GM21423 (cell line): Measurements from ENCODE around the gene CUX1.
"Not testable (repeated sequence)": the region's sequence is repeated elsewhere in the genome, so short reads cannot be mapped to it uniquely, and the experiment has no call there.

Experiments
- ATAC-seq: cut with Tn5 transposase; IDR thresholded peaks from one replicate; pipeline ENCODE4 v1.9.1; 2021; ENCODE audit warnings: mild to moderate bottlenecking, moderate library complexity; ENCODE audit not compliant: unreplicated experiment

Gene CUX1

DNA sequence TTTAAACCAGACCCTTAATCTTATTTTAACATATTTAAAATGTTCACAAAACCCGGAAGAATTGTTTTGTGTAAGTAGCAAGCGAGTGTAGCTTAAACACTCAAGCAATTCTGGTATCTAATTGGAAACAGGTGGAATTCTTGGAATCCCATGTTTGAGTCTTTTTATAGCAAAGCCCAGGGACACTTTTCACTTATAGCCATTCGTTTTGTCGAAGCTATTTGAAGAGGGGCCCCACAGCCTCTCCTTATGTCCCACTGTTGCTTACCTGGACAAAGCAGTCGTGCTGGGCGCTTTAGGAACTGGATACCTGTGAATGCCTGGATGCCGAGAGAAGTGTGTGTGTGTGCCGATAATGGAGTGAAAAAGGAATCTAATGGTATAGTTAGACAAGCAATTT is 3.3 kb downstream of the CUX1 start:
- ATAC-seq = no peak

DNA sequence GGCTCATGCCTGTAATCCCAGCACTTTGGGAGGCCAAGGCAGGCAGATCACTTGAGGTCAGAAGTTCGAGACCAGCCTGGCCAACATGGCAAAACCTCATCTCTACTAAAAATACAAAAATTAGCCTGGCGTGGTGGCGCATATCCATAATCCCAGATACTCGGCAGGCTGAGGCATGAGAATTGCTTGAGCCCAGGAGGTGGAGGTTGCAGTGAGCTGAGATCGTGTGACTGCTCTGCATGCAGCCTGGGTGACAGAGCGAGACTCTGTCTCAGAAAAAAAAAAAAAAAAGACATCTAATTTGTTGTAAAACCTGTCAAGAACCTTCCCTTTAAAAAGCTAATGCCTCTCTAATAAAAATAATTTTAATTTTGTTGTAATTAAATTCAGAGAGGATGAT is 5.2 kb downstream of the CUX1 start:
- not testable (repeated sequence) for ATAC-seq

DNA sequence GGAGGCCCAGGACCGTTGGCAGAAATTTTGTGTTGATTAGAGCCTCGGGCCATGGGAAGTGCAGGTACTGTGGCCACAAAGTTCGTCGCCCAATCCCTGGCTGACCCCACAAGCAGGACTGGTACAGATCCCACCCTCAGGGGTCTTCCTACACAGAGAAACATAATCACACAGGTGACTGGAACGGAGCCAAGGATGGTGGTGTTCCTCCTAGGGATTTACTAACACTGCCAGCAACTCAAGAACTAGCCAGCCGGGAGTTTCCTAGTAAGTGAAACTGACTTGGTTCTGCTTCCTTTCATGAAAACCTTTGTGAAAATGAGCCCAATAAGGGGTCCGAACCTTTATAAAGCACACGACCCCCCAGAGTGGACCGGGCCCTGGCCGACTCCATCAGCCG is 5.7 kb downstream of the CUX1 start:
- no peak for ATAC-seq

DNA sequence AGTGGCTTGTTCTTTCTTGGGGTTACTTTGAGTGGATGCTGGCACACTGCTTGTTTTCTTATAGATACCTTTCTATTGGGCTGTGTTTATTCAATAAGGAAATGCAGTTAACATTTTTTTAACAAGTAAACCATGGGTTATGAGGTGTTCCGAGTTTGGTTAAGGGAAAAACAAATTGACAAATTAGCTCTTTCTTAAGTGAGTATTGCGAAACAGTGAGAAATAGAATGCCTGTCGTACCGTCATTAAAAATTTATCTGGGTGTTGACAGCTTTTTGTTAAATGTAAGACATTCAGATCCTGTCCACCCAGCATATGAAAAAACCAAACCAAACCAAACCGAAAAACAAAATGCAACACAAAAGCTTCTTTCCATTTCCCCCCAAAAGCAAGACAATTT is 6.2 kb downstream of the CUX1 start:
- ATAC-seq = no peak

DNA sequence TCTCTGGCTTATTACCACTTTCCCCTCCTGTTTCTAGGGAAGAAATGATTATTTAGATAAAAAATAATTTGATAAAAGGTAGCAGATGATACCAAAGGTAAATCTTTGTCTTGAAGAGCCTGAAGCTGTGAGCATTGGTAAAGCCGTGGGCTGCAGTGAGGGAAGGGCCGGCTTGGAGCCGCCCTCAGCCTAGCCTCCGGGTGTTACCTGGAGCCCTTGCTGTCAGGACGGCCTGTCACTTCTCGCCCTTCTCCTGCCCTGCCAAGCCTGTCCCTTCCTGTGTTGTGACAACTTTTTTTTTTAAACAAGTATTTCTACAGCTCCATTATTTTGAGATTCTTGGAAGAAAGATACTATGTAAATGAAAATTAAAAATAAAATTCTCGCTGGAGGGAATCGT is 7.0 kb downstream of the CUX1 start:
- ATAC-seq = no peak

DNA sequence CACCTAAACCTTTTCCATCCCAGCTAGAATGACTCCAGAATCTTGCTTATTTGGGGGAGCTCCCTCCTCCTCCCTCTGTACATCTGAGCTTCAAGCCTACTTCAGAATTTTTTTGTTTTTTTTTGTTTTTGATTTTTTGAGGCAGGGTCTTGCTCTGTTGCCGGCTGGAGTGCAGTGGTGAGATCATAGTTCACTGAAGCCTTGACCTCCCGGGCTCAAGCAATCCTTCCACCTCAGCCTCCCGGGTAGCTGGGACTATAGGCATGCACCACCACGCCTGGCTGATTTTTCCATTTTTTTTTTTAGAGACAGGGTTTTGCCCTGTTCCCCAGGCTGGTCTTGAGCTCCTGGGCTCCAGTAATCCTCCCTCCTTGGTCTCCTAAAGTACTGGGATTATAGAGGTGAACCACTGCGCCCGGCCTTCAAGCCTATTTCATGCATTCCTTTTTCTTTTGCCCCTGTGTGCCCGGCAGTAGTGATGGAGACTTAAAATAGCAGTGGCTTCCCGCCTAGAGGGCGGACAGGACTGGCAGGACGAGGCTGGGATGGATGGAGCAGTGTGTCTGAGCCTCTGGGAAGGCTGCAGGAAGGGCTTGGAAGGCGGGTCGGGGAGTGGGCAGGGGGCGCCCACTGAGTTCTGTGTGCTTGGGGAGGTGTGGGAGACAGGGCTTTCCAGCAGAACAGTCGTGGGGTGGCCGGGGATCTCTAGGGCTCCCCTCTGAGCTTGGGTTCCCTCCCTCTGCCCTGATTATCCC is 8.8 kb downstream of the CUX1 start:
- no peak for ATAC-seq

DNA sequence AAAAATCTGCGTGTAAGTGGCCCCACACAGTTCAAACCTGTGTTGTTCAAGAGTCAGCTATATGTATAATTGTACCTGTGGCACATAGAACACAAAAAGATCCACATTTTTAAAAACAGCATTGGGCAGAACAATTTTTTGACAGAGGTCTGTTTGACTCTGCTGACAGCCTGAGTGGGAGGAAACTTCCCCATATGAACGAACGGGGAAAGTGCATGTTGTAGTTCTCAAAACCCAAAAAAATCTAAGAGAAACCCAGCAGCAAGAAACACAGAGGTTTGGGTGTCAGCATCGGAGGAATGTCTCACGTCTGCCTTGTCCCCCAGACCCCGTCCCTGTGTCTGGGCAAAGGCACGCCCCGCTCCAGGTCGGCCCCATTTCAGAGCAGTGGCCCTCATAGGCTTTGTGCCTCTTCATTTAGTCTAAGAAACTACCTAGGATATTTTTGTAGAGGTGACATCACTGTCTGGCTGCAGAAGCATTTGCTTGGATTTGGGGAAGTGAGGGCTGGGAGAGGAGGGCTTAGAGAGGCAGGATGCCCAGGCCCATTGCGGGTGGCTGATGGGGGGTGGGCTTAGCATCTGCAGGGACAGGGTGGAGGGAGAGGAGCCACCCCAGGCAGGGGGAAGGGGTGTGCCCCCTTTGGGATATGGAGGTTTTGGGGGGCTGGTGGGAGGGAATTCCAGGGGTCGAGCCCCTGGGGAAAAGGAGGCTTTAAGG is 11.0 kb downstream of the CUX1 start:
- ATAC-seq = no peak

DNA sequence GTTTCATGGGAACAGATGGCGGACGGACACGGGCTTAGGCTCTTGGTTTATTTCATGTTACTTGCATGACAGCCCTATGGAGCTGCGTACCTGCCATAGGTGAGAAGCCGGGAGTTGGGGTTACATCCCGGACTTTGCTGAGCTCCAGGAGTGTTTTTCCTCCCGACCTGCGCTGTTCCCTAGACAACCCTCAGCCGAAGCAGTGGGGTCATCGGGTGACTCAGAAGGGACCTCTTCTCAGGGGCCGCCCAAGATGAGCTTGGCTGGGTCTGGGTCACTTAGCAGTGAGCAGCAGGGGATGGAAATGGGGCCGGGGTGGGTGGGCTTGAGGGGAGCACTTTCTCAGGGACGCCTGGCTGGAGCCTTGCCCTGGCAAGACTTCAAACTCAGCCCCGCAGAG is 11.9 kb downstream of the CUX1 start:
- ATAC-seq = no peak

DNA sequence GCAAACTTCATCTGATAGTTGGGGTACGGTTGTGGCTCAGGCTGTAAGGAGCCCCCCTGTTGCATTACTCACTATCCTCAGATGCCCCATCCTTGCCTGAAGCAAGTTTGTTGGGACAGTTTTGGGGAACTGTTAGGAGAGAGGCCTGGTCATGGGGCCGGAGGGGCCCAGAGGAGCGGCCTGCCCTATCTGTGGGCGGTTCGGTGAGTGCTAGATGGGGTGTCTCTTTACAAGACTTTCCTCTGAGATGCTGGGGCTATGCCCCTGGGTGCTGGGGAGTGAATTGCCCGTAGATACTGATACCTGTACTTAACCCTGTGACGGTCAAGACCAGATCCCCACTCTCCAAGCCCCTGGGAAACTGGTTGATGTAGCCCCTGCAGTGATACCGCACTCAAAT is 12.4 kb downstream of the CUX1 start:
- ATAC-seq = no peak

DNA sequence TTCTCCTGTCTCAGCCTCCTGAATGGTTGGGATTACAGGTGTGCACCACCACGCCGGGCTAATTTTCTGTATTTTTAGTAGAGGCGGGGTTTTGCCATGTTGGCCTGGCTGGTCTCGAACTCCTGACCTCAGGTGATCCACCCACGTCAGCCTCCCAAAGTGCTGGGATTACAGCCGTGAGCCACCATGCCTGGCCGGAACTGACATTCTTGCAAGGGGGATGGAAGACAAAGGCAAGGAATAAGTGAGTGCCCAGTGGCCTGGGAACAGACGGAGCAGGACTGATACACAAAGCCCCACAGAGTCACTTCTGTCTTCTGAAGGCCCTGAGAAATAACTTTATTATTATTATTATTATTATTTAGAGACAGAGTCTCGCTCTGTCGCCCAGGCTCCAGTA is 14.0 kb downstream of the CUX1 start:
- ATAC-seq = not testable (repeated sequence)

DNA sequence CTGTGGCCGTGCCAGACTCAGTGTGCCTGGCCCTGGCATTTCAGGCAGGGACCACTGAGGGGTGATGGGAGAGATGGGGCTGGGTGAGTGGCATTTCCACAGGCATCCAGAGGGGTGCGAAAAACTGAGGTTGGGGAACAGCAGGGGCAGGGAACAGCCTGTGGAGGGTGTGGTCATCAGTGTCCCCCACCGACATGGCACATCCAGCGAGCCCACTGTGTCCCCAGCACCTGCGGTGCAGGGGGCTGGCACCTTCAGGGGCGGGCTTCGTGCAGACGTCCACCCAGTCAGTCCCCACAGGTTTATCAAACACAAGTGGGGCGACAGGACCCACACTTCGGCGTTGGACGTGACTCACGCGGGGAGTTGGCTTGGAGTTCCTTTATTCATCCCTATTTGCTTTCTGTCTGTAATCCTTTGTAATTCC is 14.8 kb downstream of the CUX1 start:
- ATAC-seq = no peak

DNA sequence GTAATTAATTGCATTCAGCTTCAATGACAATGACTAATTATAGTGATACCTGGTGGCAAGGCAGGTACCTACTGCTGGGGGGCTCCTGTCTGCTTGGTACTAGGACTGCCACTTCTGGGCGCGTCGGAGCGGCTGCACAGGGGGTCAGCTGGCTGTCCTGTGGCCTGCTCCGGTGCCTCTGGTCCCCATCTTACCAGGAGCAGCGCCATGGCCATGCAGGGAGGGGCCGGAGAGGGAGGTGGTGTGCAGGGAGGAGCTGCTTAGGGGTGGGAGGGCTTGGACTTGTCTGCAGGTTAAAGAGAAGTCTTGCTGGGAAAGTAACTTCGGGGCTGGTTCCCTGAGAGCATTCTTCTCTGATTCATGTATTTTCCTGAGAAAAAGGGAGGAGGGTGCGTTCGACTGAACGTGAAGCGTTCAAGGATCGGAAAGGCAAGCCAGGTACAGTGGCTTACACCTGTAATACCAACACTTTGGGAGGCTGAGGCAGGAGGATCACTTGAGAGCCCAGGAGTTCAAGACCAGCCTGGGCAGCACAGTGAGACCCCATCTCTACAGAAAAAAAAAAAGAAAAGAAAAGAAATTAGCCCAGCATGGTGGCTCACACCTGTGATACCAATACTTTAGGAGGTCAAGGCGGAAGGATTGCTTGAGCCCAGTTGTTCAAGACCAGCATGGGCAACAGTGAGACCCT is 15.4 kb downstream of the CUX1 start:
- no peak for ATAC-seq

DNA sequence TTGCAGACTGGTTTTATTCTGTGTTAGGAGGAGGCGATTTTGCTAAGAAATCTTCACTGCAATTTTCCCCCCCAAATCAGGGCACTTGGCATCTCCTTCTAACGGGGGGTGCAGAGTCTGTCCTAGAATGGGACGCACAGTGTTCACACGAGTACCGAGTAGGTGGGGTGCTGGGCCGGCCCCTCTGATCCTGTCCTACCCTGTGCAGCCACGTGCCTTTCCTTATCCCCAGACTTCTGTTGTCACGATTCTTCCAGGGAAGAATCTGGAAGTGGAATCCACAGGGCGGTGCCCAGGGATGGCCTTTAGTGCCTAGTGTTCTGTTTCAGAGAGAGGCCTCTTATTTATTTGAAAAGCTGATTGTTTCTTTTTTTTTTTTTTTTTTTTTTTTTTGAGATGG is 16.4 kb downstream of the CUX1 start:
- ATAC-seq = no peak

DNA sequence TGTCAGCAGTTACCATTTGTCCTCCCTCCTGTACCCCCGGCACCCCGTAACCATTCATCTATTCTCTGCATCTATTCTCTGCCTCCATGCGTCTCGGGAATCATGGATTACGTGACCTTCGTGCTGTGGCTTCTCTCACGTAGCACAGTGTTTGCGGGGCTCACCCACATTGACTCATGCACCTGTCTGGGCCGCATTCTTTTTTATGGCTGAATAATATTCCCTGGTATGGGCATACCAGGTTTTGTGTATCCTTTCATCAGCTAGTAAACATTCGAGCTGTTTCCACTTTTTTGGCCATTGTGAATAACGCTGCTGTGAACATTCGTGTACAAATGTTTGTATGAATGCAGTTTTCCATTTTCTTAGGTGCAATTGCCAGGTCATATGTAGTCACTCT is 17.7 kb downstream of the CUX1 start:
- no peak for ATAC-seq

DNA sequence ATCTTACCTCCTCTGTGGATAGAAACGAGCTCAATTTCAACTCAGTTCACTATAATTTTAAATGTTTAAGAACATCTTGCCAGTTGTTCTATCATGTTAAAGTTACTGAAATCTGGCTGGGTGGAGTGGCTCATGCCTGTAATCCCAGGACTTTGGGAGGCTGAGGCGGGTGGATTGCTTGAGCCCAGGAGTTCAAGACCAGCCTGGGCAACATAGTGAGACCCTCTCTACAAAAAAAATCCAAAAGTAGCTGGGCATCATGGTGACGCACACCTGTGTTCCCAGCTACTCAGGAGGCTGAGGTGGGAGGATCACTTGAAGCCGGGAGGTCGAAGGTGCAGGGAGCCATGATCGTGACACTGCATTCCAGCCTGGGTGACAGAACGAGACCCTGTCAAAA is 20.0 kb downstream of the CUX1 start:
- not testable (repeated sequence) for ATAC-seq

DNA sequence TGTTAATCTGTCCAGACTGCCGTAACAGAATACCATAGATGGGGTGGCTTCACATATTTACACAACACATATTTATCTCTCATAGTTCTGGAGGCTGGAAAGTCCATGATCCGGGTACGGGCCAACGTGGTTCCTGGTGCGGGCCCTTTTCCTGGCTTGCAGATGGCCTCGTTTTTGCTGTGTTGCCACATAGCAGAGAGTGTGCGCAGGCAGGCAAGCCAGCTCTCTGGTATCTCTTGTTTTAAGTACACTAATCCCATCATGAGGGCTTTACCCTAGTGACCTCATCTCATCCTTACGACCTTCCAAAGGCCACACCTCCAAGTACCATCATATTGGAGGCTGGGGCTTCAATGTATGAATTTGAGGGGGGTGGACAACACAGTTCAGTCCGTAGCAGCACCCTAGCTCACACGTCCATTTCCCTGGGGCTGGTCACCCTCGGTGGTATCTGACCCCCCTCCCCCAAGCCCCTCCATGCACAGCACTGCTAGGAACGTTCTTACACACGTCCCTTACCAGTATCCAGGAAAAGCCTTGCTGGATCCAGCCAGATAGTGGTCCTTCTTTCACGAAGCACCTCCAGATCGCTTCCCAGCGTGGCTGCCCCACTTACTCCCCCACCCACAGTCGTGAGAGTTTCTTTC is 21.5 kb downstream of the CUX1 start:
- no peak for ATAC-seq

DNA sequence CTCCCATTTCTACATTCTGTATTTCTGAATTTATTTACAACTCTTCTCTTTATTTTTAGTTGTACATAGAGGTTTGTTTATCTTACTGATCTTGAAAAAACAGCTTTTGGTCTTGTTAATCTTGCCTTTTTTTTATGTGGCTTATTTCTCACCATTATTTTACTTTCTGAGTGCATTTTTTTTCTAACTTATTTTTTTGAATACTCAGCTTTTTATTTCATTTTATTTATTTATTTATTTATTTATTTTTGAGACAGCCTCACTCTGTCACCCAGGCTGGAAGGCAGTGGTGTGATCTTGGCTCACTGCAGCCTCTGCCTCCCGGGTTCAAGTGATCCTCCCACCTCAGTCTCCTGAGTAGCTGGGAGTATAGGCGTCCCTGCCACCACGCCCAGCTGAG is 23.9 kb downstream of the CUX1 start:
- ATAC-seq = no peak

DNA sequence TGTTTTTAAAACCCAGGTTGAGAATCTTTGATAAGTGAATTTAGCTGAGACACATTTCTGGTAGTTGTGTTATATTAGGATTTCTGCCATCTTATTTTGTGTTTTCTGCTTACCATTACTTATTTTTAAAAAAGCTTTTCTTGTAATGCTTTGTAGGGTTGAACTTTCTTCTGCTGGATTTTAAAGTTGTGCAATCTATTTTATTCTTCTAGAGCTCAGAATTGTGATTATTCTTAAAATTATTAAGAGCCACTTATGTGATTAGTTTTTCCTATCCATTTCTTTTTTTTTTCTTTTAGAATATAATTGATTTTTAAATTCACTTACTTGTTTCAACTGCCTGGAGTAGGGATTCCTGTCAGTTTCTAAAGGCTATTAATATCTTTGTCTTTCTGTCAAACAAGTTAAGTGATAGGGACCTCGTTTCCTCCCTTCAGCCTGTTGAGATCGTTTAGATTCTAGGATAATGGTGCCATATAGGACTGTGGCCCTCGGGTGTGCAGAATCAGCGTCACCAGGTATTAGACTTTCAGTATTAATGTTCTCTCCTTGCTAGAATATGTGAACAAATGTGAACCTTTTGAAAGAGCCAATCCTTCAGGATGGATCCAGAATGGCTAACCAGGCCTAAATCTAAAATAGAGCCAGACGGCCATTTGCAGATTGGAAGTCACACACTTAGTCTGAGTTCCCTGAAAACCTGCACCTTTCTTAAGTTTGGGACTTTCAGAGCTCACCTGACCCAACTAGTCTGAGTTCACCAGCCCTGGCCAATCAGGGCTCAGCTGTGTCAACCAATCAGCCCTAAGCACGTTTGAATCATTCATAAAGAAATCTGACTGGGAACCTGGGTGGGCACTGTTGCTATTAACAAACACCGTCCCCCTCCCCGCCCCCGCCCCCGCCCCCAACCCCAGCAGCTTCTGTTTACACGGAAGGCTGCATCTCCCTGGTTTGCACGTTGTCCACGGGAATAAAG is 26.2 kb downstream of the CUX1 start:
- ATAC-seq = no peak

DNA sequence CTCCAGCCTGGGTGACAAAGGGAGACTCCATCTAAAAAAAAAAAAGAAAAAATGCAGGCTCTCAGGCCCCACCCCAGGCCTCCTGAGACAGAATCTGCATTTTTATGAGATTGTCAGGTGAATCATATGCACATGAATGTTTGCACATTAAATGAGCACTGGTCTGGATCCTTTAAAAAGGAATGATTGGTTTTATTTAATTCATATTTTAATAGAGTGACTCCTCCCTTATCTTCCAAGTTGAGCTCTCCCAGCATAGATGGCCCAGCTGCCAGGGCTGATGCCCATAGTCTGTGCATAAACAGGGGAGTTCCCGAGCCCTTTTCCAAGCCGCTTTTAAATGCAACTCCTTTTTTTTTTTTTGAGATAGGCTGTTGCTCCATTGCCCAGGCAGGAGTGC is 28.5 kb downstream of the CUX1 start:
- no peak for ATAC-seq

DNA sequence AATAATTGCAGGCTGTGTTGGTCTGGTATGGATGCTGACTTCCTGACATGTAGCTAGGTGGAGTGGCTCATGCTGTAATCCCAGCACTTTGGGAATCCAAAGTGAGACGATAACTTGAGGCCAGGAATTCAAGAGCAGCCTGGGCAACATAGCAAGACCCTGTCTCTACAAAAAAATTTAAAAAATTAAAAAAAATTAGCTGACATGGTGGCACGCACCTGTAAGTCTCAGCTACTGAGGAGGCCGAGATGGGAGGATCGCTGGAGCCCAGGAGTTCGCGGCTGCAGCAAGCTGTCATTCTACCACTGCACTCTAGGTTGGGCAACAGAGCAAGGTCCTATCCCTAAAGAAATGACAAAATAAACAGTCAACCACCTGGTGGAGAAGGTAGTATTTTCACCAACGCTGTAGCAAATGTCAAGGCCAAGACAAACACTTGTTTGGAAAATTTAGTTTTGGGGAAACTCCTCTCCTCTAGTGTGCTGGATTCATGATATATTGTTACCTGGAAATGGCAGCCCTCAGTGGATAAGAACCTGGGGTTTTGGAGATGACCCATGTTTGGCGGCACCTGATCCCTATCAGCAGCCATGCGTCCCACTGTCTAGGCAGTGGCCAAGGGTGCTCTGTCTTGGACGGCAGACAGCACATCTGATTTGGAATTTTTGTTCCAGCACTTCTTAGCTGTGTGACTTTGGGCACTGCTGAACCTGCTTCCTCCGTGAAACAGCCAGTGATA is 29.5 kb downstream of the CUX1 start:
- ATAC-seq = no peak
